ENCODE results near the gene KIF4B.

DNA sequence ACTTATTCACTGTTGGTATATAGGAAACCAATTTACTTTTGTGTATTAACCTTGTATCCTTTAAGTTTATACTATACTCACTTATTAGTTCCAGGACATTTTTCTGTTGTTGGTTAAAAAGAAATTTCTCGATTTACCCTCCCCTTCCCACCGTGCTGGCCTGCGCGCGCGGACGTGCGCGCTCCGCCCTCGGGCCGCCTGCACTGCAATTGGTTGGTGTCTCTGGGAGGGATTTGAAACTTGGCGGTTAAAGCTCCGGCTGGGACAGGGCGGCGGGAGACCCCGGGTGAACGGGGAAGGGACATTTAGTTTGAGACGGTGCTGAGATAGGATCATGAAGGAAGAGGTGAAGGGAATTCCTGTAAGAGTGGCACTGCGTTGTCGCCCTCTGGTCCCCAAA is at the start of gene KIF4B:
- no peak for TF ChIP-seq POLR2AphosphoS5 (IDR thresholded peaks at IDR 0.05; ENCODE audit: insufficient read depth, low read depth, low read length)
- TF ChIP-seq, protein P1, sequence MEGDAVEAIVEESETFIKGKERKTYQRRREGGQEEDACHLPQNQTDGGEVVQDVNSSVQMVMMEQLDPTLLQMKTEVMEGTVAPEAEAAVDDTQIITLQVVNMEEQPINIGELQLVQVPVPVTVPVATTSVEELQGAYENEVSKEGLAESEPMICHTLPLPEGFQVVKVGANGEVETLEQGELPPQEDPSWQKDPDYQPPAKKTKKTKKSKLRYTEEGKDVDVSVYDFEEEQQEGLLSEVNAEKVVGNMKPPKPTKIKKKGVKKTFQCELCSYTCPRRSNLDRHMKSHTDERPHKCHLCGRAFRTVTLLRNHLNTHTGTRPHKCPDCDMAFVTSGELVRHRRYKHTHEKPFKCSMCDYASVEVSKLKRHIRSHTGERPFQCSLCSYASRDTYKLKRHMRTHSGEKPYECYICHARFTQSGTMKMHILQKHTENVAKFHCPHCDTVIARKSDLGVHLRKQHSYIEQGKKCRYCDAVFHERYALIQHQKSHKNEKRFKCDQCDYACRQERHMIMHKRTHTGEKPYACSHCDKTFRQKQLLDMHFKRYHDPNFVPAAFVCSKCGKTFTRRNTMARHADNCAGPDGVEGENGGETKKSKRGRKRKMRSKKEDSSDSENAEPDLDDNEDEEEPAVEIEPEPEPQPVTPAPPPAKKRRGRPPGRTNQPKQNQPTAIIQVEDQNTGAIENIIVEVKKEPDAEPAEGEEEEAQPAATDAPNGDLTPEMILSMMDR (IDR thresholded peaks at IDR 0.05; ENCODE audit: extremely low read depth in 1 of 2, insufficient read depth in 1 of 2, low read depth in 1 of 2, low read length in 2 of 2), result no peak
